ENCODE results near the gene CXCL11.

GRCh38 chr4:76011700-76012387 is 24.0 kb downstream of the CXCL11 start:
- peak; percentile 51; the same call in 1 of the 2 replicates for TF ChIP-seq POLR2AphosphoS5 (IDR thresholded peaks at IDR 0.05; ENCODE audit: low read depth, low read length)
- TF ChIP-seq POLR2A (IDR thresholded peaks at IDR 0.05; ENCODE audit: low read depth, low read length): no peak
